HG03045 (cell line): ENCODE data around the gene MYOC.
"Not testable (repeated sequence)": the region's sequence is repeated elsewhere in the genome, so short reads cannot be mapped to it uniquely, and the experiment has no call there.

ENCODE experiments used
- ATAC-seq: cut with Tn5 transposase; IDR thresholded peaks from one replicate; pipeline ENCODE4 v1.9.1; 2021; ENCODE audit warnings: mild to moderate bottlenecking, moderate library complexity; ENCODE audit not compliant: unreplicated experiment

The MYOC gene

GRCh38 chr1:171652234-171652822, at the start of gene MYOC:
Gene MYOC (minus strand): TSS chr1:171652688. CDS start chr1:171652611, 77 bp downstream.
- ATAC-seq, result no peak

GRCh38 chr1:171699531-171699930, 47.0 kb upstream of the MYOC start:
- ATAC-seq, result no peak

GRCh38 chr1:171695772-171696171, 43.3 kb upstream of the MYOC start:
- ATAC-seq, result not testable (repeated sequence)

- not testable (repeated sequence) for ATAC-seq
Measured at GRCh38 chr1:171693541-171693940, 41.1 kb upstream of the MYOC start.

- ATAC-seq, result no peak
Measured at GRCh38 chr1:171683870-171684269, 31.4 kb upstream of the MYOC start.

GRCh38 chr1:171680339-171680738, 27.9 kb upstream of the MYOC start:
- ATAC-seq, result no peak

GRCh38 chr1:171676823-171677222, 24.3 kb upstream of the MYOC start:
- no peak for ATAC-seq

GRCh38 chr1:171674431-171675405, 22.2 kb upstream of the MYOC start:
- ATAC-seq, result no peak

- ATAC-seq, result no peak
Measured at GRCh38 chr1:171670739-171671138, 18.3 kb upstream of the MYOC start.

GRCh38 chr1:171668372-171668771, 15.9 kb upstream of the MYOC start:
- no peak for ATAC-seq

GRCh38 chr1:171666114-171666769, 13.8 kb upstream of the MYOC start:
- ATAC-seq, result no peak

GRCh38 chr1:171664976-171665375, 12.5 kb upstream of the MYOC start:
- no peak for ATAC-seq

GRCh38 chr1:171663854-171664575, 11.5 kb upstream of the MYOC start:
- no peak for ATAC-seq

GRCh38 chr1:171663036-171663853, 10.8 kb upstream of the MYOC start:
- no peak for ATAC-seq

- no peak for ATAC-seq
Measured at GRCh38 chr1:171661076-171661650, 8.7 kb upstream of the MYOC start.

GRCh38 chr1:171656206-171656605, 3.7 kb upstream of the MYOC start:
- not testable (repeated sequence) for ATAC-seq

GRCh38 chr1:171655746-171656116, 3.2 kb upstream of the MYOC start:
- ATAC-seq, result no peak

- ATAC-seq, result peak; percentile 57
Measured at GRCh38 chr1:171654942-171655745, 2.7 kb upstream of the MYOC start.
